HepG2 (cell line): ENCODE measurements around the gene S100A12. TPM values are rescaled to one million over a fixed set of nuclear protein-coding genes. Genes with fewer than 3 reads are reported as not detected.

Experiments used
- ATAC-seq: fragments of 200-7000 bp; cut with Tn5 transposase; 3 replicates; pipeline ENCODE4 v1.9.1; 2020; ENCODE audit warnings: mild to moderate bottlenecking, moderate library complexity
- BruUV-seq: library from RNA; stranded (reverse); fragments of 400-500 nt; replicated peaks from 2 replicates; lab custom pipeline; 2021; lab: Mats Ljungman, UMichigan
- CTCF ChIA-PET: fragments of 300-600 bp; formaldehyde crosslinking; extraction: SDS; loops from one replicate; lab custom pipeline; 2021; ENCODE audit warnings: low total read pairs, inconsistent platforms, low intra/inter-chr PET ratio; lab: Yijun Ruan, JAX
- POLR2A ChIA-PET: fragments of 350-600 bp; sonication (Branson Sonifier 250); formaldehyde crosslinking; loops from one replicate; lab custom pipeline; 2020; ENCODE audit warnings: antibody characterized with exemption, inconsistent platforms; lab: Yijun Ruan, JAX
- DNase-seq: peaks from one replicate; pipeline ENCODE4 v3.0.0-alpha.2; 2015; ENCODE audit warnings: low spot score
- FAIRE-seq: peaks from 3 replicates; lab custom pipeline; 2011; peaks lifted over from hg19 to GRCh38; lab: Jason Lieb, UNC
- H2AFZ ChIP-seq: one replicate; pipeline ENCODE4 v1.6.1; 2011; ENCODE audit warnings: low read length, inconsistent platforms
- H3K27ac ChIP-seq: fragments of 300-600 bp; 3 replicates; pipeline ENCODE4 v1.8.0; 2011; ENCODE audit warnings: mixed run types, mild to moderate bottlenecking, mixed read lengths, low read length, inconsistent platforms; ENCODE audit not compliant: insufficient read depth; ENCODE audit errors: extremely low read length
- H3K27me3 ChIP-seq, 2 experiments: fragments of 200-600 bp in 1 of 2; 2 replicates in 1 of 2; 3 replicates in 1 of 2; pipeline versions ENCODE4 v1.6.0 to v1.8.0; 2011; ENCODE audit warnings: low read length in 2 of 2, mild to moderate bottlenecking in 2 of 2, moderate library complexity in 2 of 2, inconsistent platforms in 1 of 2; ENCODE audit not compliant: insufficient read depth in 2 of 2, control insufficient read depth in 1 of 2
- H3K36me3 ChIP-seq, 2 experiments: fragments of 200-600 bp in 1 of 2; replicated peaks in 1 of 2; 2 replicates in 1 of 2; 3 replicates in 1 of 2; pipeline versions ENCODE4 v1.5.1 to v1.8.0; 2011; ENCODE audit warnings: low read length in 2 of 2, inconsistent platforms in 1 of 2; ENCODE audit not compliant: insufficient read depth in 2 of 2, control insufficient read depth in 1 of 2
- H3K4me1 ChIP-seq: 2 replicates; pipeline ENCODE4 v1.5.1; 2012; ENCODE audit warnings: low read length, inconsistent platforms; ENCODE audit not compliant: insufficient read depth
- H3K4me2 ChIP-seq: 2 replicates; pipeline ENCODE4 v1.6.0; 2011; ENCODE audit warnings: low read depth, low read length, inconsistent platforms
- H3K4me3 ChIP-seq, 3 experiments: fragments of 200-600 bp in 1 of 3; sonication (generic), shearing (Covaris generic) in 1 of 3; replicated peaks in 1 of 3; 2 replicates each; pipeline ENCODE4 v1.5.1; 2011 to 2016; ENCODE audit warnings: low read length in 3 of 3, inconsistent platforms in 2 of 3, low read depth in 2 of 3, mild to moderate bottlenecking in 2 of 3, control low read depth in 1 of 3, mixed read lengths in 1 of 3; ENCODE audit not compliant: insufficient read depth in 1 of 3
- H3K79me2 ChIP-seq: one replicate; pipeline ENCODE4 v1.6.1; 2011; ENCODE audit warnings: low read length, inconsistent platforms; ENCODE audit not compliant: insufficient read depth
- H3K9ac ChIP-seq: 2 replicates; pipeline ENCODE4 v1.6.0; 2011; ENCODE audit warnings: mild to moderate bottlenecking, low read depth, low read length, inconsistent platforms; ENCODE audit not compliant: insufficient read depth
- H3K9me3 ChIP-seq: 2 replicates; pipeline ENCODE4 v1.5.1; 2012; ENCODE audit warnings: mild to moderate bottlenecking, low read length
- H4K20me1 ChIP-seq: 2 replicates; pipeline ENCODE4 v1.6.0; 2011; ENCODE audit warnings: inconsistent platforms, mild to moderate bottlenecking, low read length, moderate library complexity; ENCODE audit not compliant: insufficient read depth
- CCDC6 ChIP-seq: sonication (generic); formaldehyde crosslinking; IDR thresholded peaks from 2 replicates; pipeline ENCODE4 v1.8.1; 2022; ENCODE audit warnings: mild to moderate bottlenecking, missing genetic modification reagents, moderate library complexity
- GLMP ChIP-seq: sonication (generic); formaldehyde crosslinking; IDR thresholded peaks from 2 replicates; pipeline ENCODE4 v1.9.0; 2021; ENCODE audit warnings: missing genetic modification reagents, mild to moderate bottlenecking, borderline replicate concordance
- JUN ChIP-seq: sonication (generic); formaldehyde crosslinking; IDR thresholded peaks from 2 replicates; pipeline ENCODE4 v1.4.0; 2020; ENCODE audit warnings: mild to moderate bottlenecking, missing genetic modification reagents
- KMT2B ChIP-seq: IDR thresholded peaks from 2 replicates; pipeline ENCODE4 v1.6.1; 2016; ENCODE audit warnings: missing genetic modification reagents, missing compliant biosample characterization
- MTF1 ChIP-seq: sonication (generic); formaldehyde crosslinking; IDR thresholded peaks from 2 replicates; pipeline ENCODE4 v1.5.0; 2020; ENCODE audit warnings: missing genetic modification reagents
- ONECUT2 ChIP-seq: sonication (generic); formaldehyde crosslinking; IDR thresholded peaks from 2 replicates; pipeline ENCODE4 v1.4.0; 2020; ENCODE audit warnings: missing genetic modification reagents
- TCF7L2 ChIP-seq: IDR thresholded peaks from 2 replicates; pipeline ENCODE4 v1.6.1; 2011; ENCODE audit warnings: mild to moderate bottlenecking, low read depth, low read length, moderate library complexity
- ZNF232 ChIP-seq: sonication (generic); formaldehyde crosslinking; IDR thresholded peaks from 2 replicates; pipeline ENCODE4 v1.4.0; 2020; ENCODE audit warnings: missing genetic modification reagents, borderline replicate concordance
- ZNF629 ChIP-seq: sonication (generic); formaldehyde crosslinking; conservative IDR thresholded peaks from 2 replicates; pipeline ENCODE4 v1.5.0; 2020; ENCODE audit warnings: missing genetic modification reagents
- ZNF687 ChIP-seq: sonication (generic); formaldehyde crosslinking; IDR thresholded peaks from 2 replicates; pipeline ENCODE4 v1.5.1; 2020; ENCODE audit warnings: mild to moderate bottlenecking, missing genetic modification reagents, moderate library complexity
- ZNF781 ChIP-seq: sonication (generic); formaldehyde crosslinking; IDR thresholded peaks from 2 replicates; pipeline ENCODE4 v1.5.1; 2020; ENCODE audit warnings: borderline replicate concordance, mild to moderate bottlenecking, missing genetic modification reagents; ENCODE audit errors: not compliant biosample characterization
- whole genome bisulfite sequencing: methylation state at CpG from one replicate; pipeline ENCODE4 v1.1.6; 2017; ENCODE audit warnings: low lambda C conversion rate; 5-methylcytosine and 5-hydroxymethylcytosine counted together
- in situ Hi-C: cut with HindIII; loops from 2 replicates; pipeline ENCODE4 v1.10.0; 2017; ENCODE audit warnings: low pct_unique_long_range_greater_than_20kb; ENCODE audit not compliant: extremely low pct_ligation_motif_present
- intact Hi-C: fragments of 100-400 bp; cut with micrococcal nuclease; formaldehyde crosslinking; loops from one replicate; pipeline ENCODE4 v1.10.0; 2022; ENCODE audit not compliant: unreplicated experiment
- polyA plus RNA-seq, 8 experiments: library from polyadenylated mRNA; depleted of rRNA in 3 of 8; stranded (reverse) in 7 of 8; unstranded in 1 of 8; fragments of >200 nt; fragmentation: Illumina TruSeq in 4 of 8; extraction: Trizol in 4 of 8; gene quantifications; 2 replicates each; pipeline versions ENCODE4 v1.2.1 to v1.2.3, GENCODE V29; 2011 to 2016; ENCODE audit warnings: low read depth in 4 of 8, missing spikeins in 1 of 8, mixed read lengths in 1 of 8; ENCODE audit not compliant: insufficient read depth in 1 of 8
- total RNA-seq, 5 experiments: library from RNA; depleted of rRNA; stranded (reverse); fragments of >200 nt; fragmentation: Illumina TruSeq; extraction: Trizol; gene quantifications; 2 replicates each; pipeline ENCODE4 v1.2.3, GENCODE V29; 2016; ENCODE audit warnings: low read depth in 1 of 5
- TF ChIP-seq, protein P1 (sequence below): IDR thresholded peaks from 2 replicates; pipeline ENCODE4 v1.6.1; 2012; ENCODE audit warnings: inconsistent platforms

S100A12 gene
- total and polyA plus RNA-seq, 2 of the 13 experiments (the other 11 are each of a cell fraction or from before 2014, with no cell fraction given): not detected

DNA sequence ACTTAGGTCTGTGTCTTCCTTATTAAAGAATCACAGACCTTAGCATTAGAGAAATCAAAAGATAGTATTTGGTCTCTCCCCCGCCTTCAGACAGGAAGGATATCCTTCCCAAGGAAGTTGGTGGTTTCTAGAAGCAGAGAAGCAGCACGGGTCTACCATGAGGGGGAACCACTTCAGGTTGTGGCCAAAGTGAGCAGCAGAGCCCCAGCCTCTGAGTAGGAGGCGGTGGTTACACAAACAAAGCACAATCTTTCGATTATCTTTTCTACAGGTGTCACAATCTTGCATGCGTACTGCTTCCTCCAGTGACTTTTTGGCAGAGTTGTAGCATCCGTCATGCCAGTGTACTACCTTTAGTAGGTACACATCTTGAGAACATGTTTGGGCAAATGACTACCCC lies 35.6 kb downstream of the S100A12 start:
- Histone ChIP-seq H3K27ac (no peak overlapping the region), H4K20me1 (no peaks in the 10 kb centered on the region), H3K79me2 (no peaks in the 10 kb centered on the region), H2AFZ (no peak overlapping the region), H3K9ac (no peak overlapping the region), H3K4me3 (no peak overlapping the region), H3K4me1 (no peaks in the 10 kb centered on the region), H3K4me2 (no peak overlapping the region), H3K9me3 (no peaks in the 10 kb centered on the region), H3K27me3 (peaks cover 0 to 1% of the 10 kb centered on the region in 2 experiments; a peak in 2 of 5 replicates), H3K36me3 (no peaks in the 10 kb centered on the region)
- ATAC-seq: no peak
- TF ChIP-seq MTF1 (CRISPR knock-in tag) (no peak), JUN (CRISPR knock-in tag) (no peak), CCDC6 (CRISPR knock-in tag) (no peak), TCF7L2 (no peak)
- ChIA-PET CTCF (no interaction called here), POLR2A (no interaction called here)
- BruUV-seq: no TSS peak
- 44% methylated on average over 6 of the region's 6 CpGs for WGBS
- DNase-seq: no peak
- in situ Hi-C loops (no loop called here), intact Hi-C loops (loop anchor here (10.0 kb wide), 1 partner anchor 55 kb away; the partner anchor contains the start of gene S100A8)
- no peak for FAIRE-seq

GRCh38 chr1:153337980-153338853 lies 37.2 kb downstream of the S100A12 start:
- 24% methylated on average over 8 of the region's 8 CpGs for WGBS
- H4K20me1 ChIP-seq: no peaks in the 10 kb centered on the region
- H3K4me2 ChIP-seq: no peak overlapping the region
- no peaks in the 10 kb centered on the region for H3K4me1 ChIP-seq
- no peak for DNase-seq
- BruUV-seq: no TSS peak
- in situ Hi-C loops (no loop called here), intact Hi-C loops (loop anchor here (10.0 kb wide), 1 partner anchor 57 kb away; the partner anchor contains the start of gene S100A8)
- no peak overlapping the region for H3K9ac ChIP-seq
- ChIA-PET POLR2A (no interaction called here), CTCF (no interaction called here)
- ATAC-seq: no peak; the same call in 2 of the 3 replicates
- H3K27me3 ChIP-seq: no peaks in the 10 kb centered on the region; a peak in 1 of 5 replicates
- H2AFZ ChIP-seq: no peak overlapping the region
- H3K27ac ChIP-seq: no peak overlapping the region
- no peak overlapping the region for H3K4me3 ChIP-seq
- no peaks in the 10 kb centered on the region for H3K79me2 ChIP-seq
- FAIRE-seq: no peak
- no peaks in the 10 kb centered on the region for H3K36me3 ChIP-seq
- no peaks in the 10 kb centered on the region for H3K9me3 ChIP-seq
- TF ChIP-seq, protein P1, sequence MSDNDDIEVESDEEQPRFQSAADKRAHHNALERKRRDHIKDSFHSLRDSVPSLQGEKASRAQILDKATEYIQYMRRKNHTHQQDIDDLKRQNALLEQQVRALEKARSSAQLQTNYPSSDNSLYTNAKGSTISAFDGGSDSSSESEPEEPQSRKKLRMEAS: no peak
- no peak for TF ChIP-seq ZNF687 (CRISPR knock-in tag)
- TF ChIP-seq KMT2B: no peak
- no peak for TF ChIP-seq GLMP
- no peak for TF ChIP-seq ONECUT2
- TF ChIP-seq ZNF629 (CRISPR knock-in tag): no peak
- TF ChIP-seq ZNF781: no peak
- TF ChIP-seq ZNF232 (CRISPR knock-in tag): no peak
